Urinary bladder (tissue), 4 donors: ENCODE results near the gene PNMA6F. TPM values are rescaled to one million over a fixed set of nuclear protein-coding genes. Genes with fewer than 3 reads are reported as not detected.

Experiments
- DNase-seq: peaks from one replicate; pipeline ENCODE4 v3.0.0-alpha.2; 2015; ENCODE audit errors: extremely low spot score
- H3K27ac ChIP-seq: one replicate; pipeline ENCODE4 v1.5.1; 2013; ENCODE audit warnings: low read depth, mild to moderate bottlenecking, moderate library complexity
- H3K36me3 ChIP-seq: one replicate; pipeline ENCODE4 v1.6.1; 2013; ENCODE audit warnings: mild to moderate bottlenecking, moderate library complexity; ENCODE audit not compliant: insufficient read depth
- H3K4me1 ChIP-seq: one replicate; pipeline ENCODE4 v1.6.1; 2013; ENCODE audit warnings: mild to moderate bottlenecking, moderate library complexity; ENCODE audit not compliant: insufficient read depth
- H3K4me3 ChIP-seq: one replicate; pipeline ENCODE4 v1.5.1; 2013; ENCODE audit warnings: low read depth, low read length
- WGBS: extraction: QIAGEN DNeasy Blood & Tissue Kit; methylation state at CpG from one replicate; pipeline ENCODE4 v1.1.7; 2013; 5-methylcytosine and 5-hydroxymethylcytosine counted together
- polyA plus RNA-seq: library from polyadenylated mRNA; stranded (reverse); fragments of 200-250 nt; gene quantifications from one replicate; pipeline ENCODE4 v1.2.3, GENCODE V29; 2013
- total RNA-seq: library from RNA; depleted of rRNA; stranded (reverse); fragments of >200 nt; gene quantifications from one replicate; pipeline ENCODE4 v1.2.3, GENCODE V29; 2014
- donor health status: healthy with polysubstance abuse.
- donor health status: healthy.

The PNMA6F gene
- total RNA-seq, result not detected
- polyA plus RNA-seq, result not detected

DNA sequence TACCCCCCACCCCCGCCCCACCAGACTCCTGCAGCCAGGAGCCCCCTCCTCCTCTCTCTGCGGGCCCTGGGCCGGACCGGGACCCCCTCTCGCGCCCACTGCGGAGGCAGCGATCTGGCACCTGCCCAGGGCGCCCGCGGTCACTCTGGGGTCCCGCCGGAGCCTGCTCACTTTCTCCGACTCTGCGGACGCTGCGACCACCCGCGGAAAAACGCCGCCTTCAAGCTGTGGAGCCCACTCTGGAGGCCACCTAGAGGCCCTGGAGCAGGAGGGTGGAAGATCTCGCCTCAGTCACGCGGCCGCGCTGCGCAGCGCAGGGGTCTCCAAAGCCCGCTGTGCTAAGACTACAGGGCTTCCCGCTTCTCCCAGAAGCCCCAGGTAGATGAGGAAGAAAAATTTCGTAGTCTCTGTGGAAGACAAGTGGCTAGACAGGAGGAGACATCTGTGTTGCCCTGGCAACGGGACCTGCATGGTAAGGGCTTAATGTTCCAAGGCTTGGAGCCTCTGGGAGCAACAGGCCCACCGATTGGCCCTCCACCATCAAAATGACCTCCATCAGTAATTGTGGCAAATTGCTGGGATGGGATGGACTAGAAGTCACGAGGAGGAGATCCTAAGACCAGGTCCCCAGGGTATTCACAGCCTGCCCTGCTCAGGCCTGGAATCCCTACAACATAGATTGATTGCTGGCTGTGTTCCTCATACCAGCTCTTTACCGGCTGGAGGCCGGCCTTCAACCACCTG is at the start of gene PNMA6F:
PNMA6F (minus strand) TSS at position 387 of the 744 bp plus-strand sequence. CDS start 1,093 bp downstream, outside the sequence.
- H3K4me3 ChIP-seq, result no peak within 1 kb of the TSS

DNA sequence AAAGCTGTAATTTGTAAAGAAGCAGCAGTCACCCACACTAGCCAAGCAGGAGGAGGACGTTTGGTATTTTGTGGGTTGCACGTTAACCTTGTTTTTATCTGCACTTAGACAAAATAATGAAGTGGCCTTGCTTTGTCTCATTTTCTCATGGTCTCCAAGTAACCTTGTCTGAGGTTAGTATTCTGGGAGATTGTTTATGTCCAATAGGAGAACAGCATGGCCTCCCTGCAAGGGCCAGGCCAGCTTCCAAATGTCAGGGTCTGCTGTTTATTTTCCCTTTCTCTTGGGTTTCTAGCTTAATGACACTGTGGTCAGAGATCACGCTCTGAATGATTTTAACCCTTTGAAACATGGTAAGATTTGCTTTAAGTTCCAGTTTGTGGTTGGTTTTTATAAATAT is 49.7 kb upstream of the PNMA6F start:
- no peak overlapping the region for H3K4me3 ChIP-seq
- H3K4me1 ChIP-seq, result no peaks in the 10 kb centered on the region
- DNase-seq, result no peak
- H3K27ac ChIP-seq, result no peak overlapping the region
- 41% methylated on average over 3 of the region's 3 CpGs for WGBS
- no peaks in the 10 kb centered on the region for H3K36me3 ChIP-seq

More for the DNA sequence above, at the start of gene PNMA6F:
- Histone ChIP-seq H3K4me1 (no peaks in the 10 kb centered on the region), H3K27ac (no peak within 1 kb of the TSS), H3K36me3 (no peaks in the 10 kb centered on the region)
- 23% methylated on average over 36 of the region's 36 CpGs for WGBS
- DNase-seq, result no peak

DNA sequence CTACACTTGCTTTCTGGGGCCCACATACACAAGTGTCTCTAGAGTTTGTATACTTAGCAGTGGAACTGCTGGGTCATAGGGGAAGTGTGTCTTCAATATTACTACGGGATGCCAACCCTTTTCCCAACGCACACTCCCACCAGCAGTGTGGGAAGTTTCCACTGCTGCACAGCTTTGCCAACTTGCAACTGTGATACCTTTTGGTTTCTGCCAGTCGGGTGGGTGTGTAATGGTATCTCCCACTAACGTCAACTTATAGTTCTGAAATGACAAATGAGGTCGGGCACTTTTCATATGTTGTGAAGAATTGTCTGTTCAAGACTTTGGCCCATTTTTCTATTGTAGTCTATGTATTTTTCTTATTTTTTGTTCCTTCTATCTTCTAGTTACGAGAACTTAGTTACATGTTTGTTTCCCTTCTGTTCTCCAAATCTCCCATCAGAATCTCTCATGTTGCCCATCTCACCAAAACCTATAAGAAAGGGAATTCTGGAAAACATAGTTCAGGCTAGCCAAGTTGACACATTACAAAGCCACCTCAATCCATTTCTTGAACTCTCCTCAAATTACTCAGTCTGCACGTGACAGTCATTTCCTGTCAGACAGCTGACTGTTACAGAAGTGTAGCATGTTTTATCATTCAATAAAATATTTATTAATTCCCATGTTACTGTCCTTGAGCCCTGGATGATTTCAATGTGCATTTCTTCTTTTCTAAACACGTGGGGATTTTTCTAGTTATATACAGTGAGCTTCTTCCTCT is 48.9 kb upstream of the PNMA6F start:
- DNase-seq, result no peak
- no peak overlapping the region for H3K4me3 ChIP-seq
- no peaks in the 10 kb centered on the region for H3K4me1 ChIP-seq
- H3K27ac ChIP-seq, result no peak overlapping the region
- no peaks in the 10 kb centered on the region for H3K36me3 ChIP-seq
- whole genome bisulfite sequencing, result 65% methylated on average over 8 of the region's 8 CpGs

GRCh38 chrX:153366878-153367538 is 45.4 kb upstream of the PNMA6F start:
- no peak overlapping the region for H3K27ac ChIP-seq
- H3K36me3 ChIP-seq, result no peaks in the 10 kb centered on the region
- H3K4me1 ChIP-seq, result no peaks in the 10 kb centered on the region
- H3K4me3 ChIP-seq, result no peak overlapping the region
- 68% methylated on average over 5 of the region's 5 CpGs for WGBS
- DNase-seq, result no peak

DNA sequence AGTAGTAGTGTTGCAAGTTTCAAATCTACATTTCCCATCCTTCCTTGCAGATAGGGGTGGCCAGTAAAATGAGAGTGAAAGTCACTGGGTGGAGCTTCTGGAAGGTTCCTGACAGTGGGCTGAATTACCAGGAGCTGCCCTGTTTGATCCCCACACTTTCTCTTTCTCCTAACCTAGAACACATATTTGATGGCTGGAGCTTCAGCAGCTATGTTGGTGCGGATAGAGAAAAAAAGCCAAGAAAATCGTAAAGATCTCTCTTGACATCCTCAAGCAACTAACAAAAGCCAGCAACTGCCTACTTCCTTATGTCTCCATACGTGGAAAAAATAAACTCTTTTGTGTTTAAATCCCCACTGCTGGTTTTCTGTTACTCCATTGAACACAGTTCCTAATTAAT is 44.6 kb upstream of the PNMA6F start:
- H3K4me3 ChIP-seq, result no peak overlapping the region
- H3K27ac ChIP-seq, result no peak overlapping the region
- no peaks in the 10 kb centered on the region for H3K4me1 ChIP-seq
- no peak for DNase-seq
- no peaks in the 10 kb centered on the region for H3K36me3 ChIP-seq
- WGBS, result 87% methylated on average over 3 of the region's 3 CpGs

GRCh38 chrX:153365670-153366069 is 44.1 kb upstream of the PNMA6F start:
- Histone ChIP-seq H3K27ac (no peak overlapping the region), H3K4me3 (no peak overlapping the region), H3K36me3 (no peaks in the 10 kb centered on the region), H3K4me1 (no peaks in the 10 kb centered on the region)
- DNase-seq, result no peak
- 84% methylated on average over 4 of the region's 4 CpGs for WGBS

DNA sequence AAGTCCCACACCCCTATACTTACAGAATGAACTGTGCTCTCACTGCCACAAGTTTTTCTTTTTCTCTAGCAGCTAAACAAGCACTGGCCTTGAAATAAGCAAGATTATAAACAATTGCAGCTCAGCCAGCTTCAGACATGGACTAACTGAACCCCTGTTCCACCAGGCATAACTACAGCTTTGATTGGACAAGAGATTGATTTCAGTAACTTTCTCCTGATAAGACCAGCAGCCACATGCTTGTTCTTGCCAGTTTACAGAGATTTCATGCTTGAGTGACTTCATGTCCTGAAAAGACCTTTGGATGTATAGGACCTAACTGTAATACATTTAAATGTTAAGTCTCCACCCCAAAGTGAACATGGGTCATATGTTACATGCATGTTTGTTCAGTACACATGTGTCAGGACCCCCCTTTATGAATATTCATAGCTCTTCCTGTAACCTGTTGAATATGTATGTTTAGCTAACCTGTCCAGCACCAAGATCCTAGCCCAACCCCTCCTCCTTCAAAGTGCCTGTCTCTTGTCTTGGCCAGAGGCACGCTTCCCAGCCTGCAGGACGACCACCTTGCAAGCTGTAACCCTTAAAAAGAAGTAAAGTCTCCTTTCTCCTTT is 40.3 kb upstream of the PNMA6F start:
- Histone ChIP-seq H3K4me3 (no peak overlapping the region), H3K4me1 (no peaks in the 10 kb centered on the region), H3K27ac (no peak overlapping the region), H3K36me3 (no peaks in the 10 kb centered on the region)
- 58% methylated on average over 2 of the region's 2 CpGs for WGBS
- DNase-seq, result no peak

- no peaks in the 10 kb centered on the region for H3K36me3 ChIP-seq
- WGBS, result 97% methylated on average over 1 of the region's 1 CpG
- H3K4me1 ChIP-seq, result no peaks in the 10 kb centered on the region
- H3K27ac ChIP-seq, result no peak overlapping the region
- no peak overlapping the region for H3K4me3 ChIP-seq
- no peak for DNase-seq
Observed at GRCh38 chrX:153357877-153358276, 36.3 kb upstream of the PNMA6F start.

- H3K36me3 ChIP-seq, result no peaks in the 10 kb centered on the region
- DNase-seq, result no peak
- no peak overlapping the region for H3K4me3 ChIP-seq
- no peak overlapping the region for H3K27ac ChIP-seq
- WGBS, result 55% methylated on average over 12 of the region's 12 CpGs
- no peaks in the 10 kb centered on the region for H3K4me1 ChIP-seq
Observed at GRCh38 chrX:153353416-153353815, 31.8 kb upstream of the PNMA6F start.

DNA sequence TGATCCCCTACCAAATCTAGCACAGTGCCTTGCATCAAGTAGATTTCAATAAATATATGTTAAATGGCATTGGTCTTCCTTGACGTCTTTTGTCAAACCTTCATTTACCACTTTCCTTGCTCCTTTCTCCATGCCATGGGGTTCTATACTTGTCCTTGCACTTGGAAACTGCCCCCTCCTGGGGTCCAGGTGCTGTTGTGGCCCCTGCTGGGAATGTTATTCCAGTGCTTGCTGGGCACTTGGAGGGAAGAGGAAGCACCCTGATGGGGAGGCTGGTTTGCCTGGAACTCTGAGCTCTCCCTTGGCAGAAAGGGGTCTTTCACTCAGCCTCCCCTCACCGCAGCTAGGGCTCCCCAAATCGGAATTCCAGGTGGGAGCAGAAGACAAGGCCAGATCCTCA is 31.3 kb upstream of the PNMA6F start:
- Histone ChIP-seq H3K36me3 (no peaks in the 10 kb centered on the region), H3K4me3 (no peak overlapping the region), H3K27ac (no peak overlapping the region), H3K4me1 (no peaks in the 10 kb centered on the region)
- WGBS, result 86% methylated on average over 3 of the region's 3 CpGs
- no peak for DNase-seq

- H3K36me3 ChIP-seq, result peaks cover under 1% of the 10 kb centered on the region
- no peak overlapping the region for H3K27ac ChIP-seq
- no peak overlapping the region for H3K4me3 ChIP-seq
- no peaks in the 10 kb centered on the region for H3K4me1 ChIP-seq
- no peak for DNase-seq
- WGBS, result 97% methylated on average over 8 of the region's 8 CpGs
Observed at GRCh38 chrX:153351981-153352380, 30.4 kb upstream of the PNMA6F start.

GRCh38 chrX:153349952-153350351 is 28.4 kb upstream of the PNMA6F start:
- Histone ChIP-seq H3K27ac (no peak overlapping the region), H3K4me1 (no peaks in the 10 kb centered on the region), H3K36me3 (peaks cover 6% of the 10 kb centered on the region), H3K4me3 (no peak overlapping the region)
- no peak for DNase-seq
- 94% methylated on average over 5 of the region's 5 CpGs for WGBS

- H3K36me3 ChIP-seq, result peaks cover 6% of the 10 kb centered on the region
- 92% methylated on average over 8 of the region's 8 CpGs for WGBS
- no peak overlapping the region for H3K4me3 ChIP-seq
Observed at GRCh38 chrX:153348421-153348820, 26.9 kb upstream of the PNMA6F start.

More at GRCh38 chrX:153348421-153348820, 26.9 kb upstream of the PNMA6F start:
- DNase-seq, result no peak
- no peak overlapping the region for H3K27ac ChIP-seq
- no peaks in the 10 kb centered on the region for H3K4me1 ChIP-seq
